ACHN (cell line): ENCODE measurements around the gene TBX4.

ENCODE experiments used
- DNase-seq: peaks from one replicate; pipeline ENCODE4 v3.0.0-alpha.2; 2015
- in situ Hi-C: cut with HindIII; loops from 2 replicates; pipeline ENCODE4 v1.10.0; 2017; ENCODE audit warnings: low sequenced_read_pairs, low pct_ligation_motif_present, low pct_unique_long_range_greater_than_20kb

The TBX4 gene

DNA sequence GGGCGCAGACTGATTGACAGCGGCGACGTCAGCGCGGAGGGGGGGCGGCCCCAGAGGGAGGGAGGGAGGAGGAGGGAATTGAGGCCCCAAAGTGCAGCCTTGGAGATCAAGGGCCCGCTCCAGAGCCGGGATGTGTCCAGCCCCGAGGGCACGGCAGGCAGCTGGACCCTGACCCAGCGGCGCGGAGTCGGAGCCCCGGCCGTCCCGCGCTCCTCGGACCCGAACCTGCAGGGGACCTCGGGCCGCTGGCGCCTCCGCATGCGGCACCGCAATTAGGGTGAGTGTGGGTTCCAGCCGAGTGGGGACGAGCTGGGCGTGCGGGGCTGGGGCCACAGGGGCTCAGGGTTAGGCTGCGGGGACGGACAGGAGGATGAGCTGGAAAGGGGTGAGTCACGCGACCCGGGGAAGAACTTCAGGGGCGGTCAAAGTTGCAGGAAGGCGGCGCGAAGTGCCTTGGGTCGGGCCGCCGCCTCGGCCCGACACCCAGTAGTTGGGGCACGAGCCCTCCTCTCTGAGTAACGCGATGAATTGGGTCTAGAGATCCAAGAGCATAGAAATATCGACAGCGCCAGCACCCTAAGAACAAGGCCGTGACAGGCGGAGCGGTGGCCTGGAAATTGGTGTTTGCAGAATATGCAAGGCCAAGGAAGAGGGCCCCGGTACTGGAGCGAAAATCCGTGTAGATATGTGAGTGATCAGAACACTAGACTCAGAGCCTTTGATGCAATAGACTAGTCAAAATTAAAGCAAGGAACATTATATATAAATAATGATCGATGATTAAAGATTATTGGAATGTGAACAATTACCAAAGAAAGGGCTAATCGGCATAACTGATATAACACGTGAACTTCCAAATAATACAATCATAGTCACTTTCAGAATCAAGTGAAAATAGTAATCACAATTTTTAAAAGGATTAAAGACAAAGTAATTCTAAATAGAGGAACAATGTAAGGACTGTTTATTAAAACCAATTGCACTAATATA lies at the start of gene TBX4:
Gene TBX4 (plus strand): TSS at position 122 of the 990 bp plus-strand sequence. CDS start 4,069 bp downstream, outside the sequence.
- in situ Hi-C loops, result no loop called here
- peak; percentile 7 for DNase-seq

DNA sequence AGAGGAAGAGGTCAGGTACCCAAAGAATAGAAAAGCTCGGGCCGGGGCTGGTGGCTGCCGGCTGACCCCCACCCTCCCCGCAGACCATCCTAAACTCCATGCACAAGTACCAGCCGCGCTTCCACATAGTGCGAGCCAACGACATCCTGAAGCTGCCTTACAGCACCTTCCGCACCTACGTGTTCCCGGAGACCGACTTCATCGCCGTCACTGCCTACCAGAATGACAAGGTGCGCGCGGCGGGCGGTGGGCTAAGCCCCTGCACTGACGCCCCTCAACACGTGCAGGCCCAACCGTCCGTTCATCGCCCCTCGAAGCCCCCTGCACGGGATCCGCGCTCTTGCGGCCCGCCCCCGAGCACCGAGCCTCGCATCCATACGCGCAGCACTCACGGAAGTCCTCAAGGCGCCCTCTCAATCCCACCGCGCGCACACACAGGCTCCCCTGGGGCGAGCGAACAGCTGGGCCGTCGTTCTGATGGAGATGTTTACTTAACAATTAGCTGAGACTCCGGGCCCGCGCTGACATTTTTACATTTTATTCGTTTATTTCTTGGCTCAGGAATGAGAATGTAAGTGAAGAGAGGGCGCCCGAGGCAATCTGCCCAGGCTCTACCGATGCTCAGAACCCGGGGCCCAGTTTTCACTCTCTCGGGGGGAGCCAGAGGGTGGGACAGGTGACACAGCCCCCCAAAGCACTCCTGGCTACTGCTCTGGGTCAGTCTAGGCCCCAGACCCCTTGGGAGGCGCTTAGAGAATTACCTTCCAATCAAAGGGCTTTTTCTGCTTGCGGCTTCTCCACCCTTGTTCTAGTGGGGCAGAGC lies 49.0 kb upstream of the TBX4 start:
- DNase-seq, result no peak
- in situ Hi-C loops, result no loop called here

DNA sequence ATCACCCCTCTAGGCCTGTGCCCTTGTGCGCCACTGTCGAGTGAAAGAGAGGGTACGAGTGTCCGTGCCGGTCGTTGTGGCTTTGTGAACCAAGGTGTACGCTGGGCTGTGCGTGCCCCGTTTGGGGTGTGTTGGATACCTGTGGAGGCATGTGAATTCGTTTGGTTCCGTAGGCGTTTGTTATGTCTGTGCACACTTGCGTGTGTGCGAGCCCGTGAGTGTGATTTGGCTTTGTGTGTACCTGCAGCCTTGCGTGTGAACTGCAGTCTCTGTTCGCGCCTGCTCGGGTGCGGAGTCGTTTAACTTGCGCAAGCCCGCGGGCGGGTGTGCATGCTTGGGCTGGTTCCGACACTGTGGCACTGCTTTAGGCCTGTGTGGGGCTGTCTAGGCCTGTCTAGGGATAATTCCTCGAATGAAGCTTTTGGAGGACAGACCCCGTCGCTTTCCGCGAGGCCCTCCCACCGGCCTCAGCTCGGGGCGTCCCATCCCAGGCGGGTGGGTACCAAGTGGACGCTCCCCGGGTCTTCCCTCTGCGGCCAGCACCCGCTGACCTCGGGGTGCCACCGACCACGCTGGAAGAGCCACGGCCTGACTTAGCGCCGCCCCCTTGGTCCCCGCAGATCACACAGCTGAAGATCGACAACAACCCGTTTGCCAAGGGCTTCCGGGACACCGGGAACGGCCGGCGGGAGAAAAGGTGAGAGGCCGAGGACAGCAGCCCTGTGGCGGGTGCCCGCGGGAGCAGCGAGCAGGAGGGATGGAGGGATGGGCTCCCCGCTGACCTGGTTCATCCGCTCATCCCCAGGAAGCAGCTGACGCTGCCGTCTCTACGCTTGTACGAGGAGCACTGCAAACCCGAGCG lies 48.2 kb upstream of the TBX4 start:
- in situ Hi-C loops, result no loop called here
- DNase-seq, result no peak

DNA sequence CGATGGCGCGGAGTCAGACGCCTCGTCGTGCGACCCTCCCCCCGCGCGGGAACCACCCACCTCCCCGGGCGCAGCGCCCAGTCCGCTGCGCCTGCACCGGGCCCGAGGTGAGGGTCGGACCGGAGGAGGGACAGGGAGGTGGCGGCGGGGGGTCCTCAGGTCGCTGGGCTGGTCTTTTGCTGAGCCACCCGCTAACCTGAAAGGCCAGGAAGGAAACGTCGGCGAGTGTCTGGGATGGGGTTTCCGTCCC lies 47.6 kb upstream of the TBX4 start:
- in situ Hi-C loops, result no loop called here
- no peak for DNase-seq

DNA sequence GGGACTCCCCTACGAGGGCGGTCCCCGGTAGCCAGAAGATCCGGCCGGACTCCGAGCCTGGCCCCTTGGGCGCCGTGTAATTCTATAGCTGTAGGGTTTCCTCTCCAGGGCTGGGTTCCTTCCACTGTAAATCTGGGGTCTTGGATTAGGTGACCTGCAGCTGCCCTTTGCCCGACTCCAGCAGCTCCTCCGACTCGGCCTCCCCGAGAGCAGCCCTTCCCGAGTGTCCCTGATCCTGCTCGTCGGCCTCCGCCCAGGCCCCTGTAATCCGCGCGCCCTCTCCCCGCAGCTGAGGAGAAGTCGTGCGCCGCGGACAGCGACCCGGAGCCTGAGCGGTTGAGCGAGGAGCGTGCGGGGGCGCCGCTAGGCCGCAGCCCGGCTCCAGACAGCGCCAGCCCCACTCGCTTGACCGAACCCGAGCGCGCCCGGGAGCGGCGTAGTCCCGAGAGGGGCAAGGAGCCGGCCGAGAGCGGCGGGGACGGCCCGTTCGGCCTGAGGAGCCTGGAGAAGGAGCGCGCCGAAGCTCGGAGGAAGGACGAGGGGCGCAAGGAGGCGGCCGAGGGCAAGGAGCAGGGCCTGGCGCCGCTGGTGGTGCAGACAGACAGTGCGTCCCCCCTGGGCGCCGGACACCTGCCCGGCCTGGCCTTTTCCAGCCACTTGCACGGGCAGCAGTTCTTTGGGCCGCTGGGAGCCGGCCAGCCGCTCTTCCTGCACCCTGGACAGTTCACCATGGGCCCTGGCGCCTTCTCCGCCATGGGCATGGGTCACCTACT lies 47.1 kb upstream of the TBX4 start:
- no peak for DNase-seq

DNA sequence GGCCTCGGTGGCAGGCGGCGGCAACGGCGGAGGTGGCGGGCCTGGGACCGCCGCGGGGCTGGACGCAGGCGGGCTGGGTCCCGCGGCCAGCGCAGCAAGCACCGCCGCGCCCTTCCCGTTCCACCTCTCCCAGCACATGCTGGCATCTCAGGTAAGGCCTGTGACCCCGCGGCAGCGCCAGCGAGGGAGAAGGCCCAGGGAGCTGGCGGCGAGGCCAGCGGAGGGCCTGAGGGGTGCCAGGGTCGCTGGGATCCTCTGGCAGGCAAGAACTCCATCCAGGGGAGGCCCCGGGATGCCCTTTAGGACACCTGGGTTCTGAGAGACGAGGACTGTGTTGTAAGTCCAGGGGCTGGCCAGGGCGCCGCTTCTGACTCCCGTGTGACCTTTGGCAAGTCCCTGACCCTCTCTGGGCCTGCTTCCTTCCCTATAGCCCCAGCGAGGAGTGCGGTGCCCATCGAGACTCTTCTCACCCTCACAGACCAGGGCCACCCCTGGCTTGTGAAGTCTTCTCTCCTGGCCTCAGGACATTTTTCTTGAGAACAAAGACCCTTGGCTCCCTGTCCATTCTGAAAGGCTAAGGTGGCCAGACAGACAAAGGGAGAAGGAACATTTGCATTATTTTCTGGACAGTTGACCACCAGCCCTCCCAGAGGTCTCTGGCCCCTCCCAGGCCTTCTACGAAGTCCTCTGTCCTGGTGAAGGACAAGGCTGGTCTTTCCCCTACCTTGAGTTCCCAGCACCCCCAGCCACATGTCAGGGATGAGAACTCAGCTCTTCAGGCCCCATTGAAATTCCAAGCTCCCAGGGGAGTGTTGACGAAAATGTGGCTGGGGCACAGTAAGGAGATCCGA lies 46.3 kb upstream of the TBX4 start:
- in situ Hi-C loops, result no loop called here
- DNase-seq, result no peak

More for the DNA sequence above, 47.1 kb upstream of the TBX4 start:
- in situ Hi-C loops, result no loop called here

DNA sequence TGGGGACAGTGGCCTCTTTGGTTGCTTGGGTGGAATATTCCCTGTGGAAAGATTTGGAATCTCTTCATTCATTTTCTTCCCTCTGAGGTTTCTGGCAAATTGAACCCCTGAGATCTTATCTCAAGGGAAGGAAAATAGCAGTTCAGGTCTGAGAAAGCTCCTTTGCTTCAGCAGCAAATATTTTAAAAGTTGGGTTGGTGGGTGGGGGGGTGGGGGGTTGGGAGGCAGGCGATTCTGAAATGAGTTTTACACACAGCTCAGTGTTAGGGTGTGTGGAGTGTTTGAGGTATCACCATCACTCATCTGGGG lies 45.7 kb upstream of the TBX4 start:
- no peak for DNase-seq
- in situ Hi-C loops, result no loop called here

DNA sequence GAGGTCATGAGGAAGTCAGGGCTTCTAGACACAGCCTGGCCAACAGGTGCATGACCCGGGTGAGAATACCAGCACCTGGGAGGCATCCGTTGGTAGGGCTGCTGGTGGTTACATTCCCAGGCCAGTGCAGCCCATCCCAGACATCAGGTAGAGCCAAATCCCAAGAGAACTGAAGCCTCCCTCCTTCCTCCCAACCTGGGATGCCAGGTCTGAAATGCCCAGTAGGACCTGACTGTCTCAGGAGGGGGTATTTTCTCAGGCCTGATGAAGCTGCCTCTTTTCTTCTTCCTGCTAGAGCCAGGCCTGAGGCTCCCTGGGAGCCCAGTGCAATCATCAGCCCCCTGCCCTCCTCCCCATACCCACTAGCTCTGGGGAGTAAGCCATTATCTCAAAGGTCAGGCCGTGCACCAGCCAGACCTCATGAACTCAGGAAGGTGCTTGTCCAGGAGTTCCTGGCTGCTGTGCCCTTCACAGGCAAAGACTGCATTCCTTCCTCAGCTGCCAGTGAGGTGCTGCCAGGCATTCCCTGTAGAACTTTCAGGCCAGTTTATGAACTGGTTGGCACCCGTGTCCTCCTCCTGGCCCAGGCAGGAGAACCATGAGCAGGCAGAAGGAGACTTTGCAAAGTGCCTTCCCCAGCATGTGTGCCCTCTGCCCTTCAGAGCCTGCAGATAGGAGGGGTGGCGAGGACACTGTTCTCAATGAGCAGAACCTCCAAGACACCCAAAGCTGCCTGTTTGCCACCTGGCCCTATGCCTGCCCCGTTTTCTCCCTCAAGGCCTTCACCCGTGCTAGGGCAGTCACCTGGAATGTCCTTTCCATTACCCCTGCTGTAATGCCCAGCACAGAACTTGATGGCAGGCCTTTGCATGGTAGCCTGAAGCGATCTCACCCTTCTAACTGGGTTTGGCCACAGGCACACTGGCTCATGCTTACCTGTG lies 45.0 kb upstream of the TBX4 start:
- no peak for DNase-seq
- in situ Hi-C loops, result no loop called here

DNA sequence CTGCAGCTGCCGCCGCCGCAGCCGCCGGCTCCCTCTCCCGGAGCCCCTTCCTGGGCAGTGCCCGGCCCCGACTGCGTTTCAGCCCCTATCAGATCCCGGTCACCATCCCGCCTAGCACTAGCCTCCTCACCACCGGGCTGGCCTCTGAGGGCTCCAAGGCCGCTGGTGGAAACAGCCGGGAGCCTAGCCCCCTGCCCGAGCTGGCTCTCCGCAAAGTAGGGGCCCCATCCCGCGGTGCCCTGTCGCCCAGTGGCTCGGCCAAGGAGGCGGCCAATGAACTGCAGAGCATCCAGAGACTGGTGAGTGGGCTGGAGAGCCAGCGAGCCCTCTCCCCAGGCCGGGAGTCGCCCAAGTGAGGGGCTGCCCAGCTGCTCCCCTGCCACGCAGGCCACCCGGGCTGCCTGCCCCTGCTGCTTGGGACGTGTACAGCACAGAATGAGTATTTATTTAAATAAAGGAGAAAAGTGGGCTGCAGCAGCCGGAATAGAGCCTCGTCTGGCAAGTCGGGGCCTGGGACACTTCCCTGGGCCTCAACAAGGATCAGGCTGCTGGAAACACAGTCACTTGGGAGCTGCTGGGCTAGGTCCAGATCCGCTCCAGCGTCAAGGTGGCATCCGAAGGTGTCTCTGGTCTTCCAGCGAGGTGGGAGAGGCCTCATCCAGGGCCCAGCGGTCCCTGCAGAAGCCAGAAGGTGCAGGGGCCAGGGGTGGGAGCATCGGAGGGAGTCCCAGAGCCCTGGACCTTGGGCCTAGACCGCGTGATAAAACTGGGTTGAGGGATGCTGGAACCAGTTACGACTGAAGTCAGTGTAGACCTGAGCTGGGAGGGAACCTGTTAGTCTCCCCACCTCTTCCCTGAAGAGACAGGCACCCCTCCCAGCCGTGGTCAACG lies 43.8 kb upstream of the TBX4 start:
- in situ Hi-C loops, result no loop called here
- no peak for DNase-seq

DNA sequence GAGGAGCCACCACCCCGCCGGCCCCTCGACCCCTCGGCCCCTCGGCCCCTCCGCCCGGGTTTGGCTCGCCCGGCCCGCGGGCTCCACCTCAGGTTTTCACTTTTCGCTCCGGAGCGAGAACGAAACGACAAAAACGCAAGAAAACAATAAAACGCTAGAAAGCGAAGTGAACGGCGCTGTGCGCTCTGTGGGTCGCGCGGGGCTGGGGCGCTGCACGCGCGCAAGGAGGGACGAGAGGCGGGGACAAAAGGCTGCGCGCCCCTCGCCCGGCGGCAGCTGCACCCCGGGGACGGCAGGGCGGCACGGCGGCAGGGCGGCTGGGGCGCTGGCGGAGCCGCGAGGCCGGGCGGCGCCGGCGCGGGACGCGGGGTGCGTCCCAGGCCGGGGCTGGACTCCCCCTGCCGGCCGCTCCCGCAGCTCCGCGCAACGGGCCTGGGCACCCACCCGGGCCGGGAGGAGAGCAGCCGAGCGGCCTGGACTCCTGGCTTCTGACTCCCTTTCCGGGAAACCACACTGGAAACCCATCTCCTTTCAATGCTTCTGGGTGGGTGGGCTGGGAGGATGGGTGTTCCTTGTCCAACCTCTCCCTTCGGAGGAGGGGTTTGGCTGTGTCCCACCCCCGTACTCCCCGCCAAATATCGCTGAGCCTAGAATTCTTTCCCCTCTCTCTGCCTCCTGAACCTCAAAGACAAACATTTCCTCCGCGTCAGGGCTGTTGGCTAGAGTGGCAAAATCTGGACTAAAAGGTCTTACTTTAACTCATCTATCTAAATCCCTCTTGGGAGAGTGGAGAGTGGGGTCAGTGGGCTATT lies 42.7 kb upstream of the TBX4 start:
- DNase-seq, result peak; percentile 78
- in situ Hi-C loops, result no loop called here

DNA sequence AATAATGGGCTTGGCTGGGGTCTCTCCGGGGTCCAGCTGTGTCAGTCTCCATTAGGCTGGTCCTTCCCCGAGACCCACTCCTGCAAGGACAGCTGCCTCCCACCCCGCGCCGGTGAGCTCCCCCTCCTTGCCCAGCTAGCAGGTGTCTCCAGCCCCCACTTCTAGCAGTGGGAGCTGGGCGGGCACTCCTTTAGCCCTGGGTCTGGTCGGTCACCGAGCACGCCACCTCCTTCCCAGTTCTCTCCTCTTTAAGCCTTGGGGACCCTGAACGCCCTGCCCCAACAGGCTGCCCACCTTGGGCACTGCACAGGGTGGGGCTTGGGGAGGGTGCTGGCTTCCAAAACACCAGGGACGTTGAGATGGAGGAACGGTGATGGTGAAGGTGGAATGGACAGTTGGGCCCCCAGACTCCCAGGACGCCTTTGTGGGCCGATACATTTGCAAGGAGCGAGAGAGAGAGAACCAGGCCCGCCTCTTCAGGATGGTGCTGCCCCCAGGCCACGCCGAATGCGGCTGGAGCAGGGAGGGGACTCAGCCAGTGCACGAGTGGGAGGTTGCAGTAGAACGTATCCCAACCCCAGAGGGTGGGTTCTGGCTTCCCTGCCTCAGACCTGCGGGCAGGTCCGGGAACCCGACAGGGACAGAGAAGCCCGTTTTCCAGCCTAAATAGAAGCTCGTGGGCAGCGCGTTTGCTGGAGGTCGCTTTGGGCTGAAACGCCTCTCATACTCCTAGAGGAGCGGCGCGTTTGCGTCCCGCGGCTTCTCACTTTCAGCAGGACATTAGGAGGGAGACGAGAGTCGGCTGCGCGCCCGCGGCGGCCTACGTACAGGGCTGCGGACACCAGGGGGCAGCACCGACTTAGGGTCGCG lies 41.8 kb upstream of the TBX4 start:
- DNase-seq, result peak; percentile 93
- in situ Hi-C loops, result no loop called here

DNA sequence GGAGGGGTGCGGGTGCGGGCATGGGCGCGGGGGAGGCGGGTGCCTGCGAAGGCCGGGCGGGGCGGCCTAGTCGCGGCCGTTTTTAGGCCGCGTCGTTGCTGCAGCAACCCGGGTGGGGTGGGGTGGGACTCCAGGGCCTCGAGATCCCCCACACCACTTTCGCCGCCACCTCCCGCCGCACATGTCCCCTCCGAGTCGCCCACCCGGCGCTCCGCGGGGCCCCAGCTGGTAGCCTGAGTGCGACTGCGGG lies 41.3 kb upstream of the TBX4 start:
- in situ Hi-C loops, result no loop called here
- no peak for DNase-seq

DNA sequence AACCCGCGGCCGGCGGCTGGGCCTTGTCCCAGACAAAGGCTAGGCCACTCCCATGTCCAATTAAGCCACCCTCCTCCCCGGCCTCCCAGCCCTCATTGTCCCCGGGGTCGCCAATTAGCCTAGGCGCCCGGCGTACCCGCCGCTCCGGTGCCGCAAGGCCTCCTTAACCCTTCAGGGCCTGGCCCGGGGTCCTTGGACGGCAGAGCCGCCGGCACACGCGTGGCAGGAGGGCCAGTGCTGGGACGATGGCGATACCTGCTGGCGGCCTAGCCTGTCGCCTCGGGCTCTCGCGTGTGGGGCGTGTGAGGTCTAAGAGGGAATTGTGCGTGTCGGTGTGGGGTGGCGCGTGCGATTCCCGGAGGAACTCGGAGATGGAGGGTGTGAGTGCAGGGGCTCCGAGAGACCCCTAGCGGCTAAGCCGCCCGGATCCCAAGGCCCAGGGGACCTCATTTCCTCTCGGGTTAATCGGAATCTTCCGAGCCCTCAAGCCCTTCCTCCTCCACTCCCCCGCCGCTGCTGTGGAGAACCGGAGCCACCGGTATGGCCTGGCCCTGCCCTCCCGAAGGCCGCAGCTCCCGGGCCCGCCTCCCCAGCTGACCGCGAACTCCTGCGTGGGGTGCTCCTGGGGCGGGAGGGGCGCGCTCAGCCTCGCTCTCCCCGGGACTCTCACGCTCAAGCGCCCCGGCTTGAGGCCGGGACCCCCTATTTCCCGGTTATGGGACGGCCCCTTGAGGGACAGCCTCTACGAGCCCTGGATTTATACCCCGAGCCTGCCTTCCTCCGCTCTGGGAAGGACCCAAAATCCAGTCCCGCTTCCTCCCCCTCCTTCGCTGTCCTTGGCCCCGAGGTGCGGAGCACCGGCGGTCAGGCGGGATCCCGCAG lies 40.7 kb upstream of the TBX4 start:
- DNase-seq, result peak; percentile 78
- in situ Hi-C loops, result no loop called here
